ENCODE measurements around the gene EIF4G1.

EIF4G1 gene

GRCh38 chr3:184311633-184312032 lies 2.8 kb upstream of the EIF4G1 start:
- Histone ChIP-seq H3K4me1 (ENCODE audit: insufficient read depth, low read length) (no peaks in the 10 kb centered on the region), H3K9me3 (ENCODE audit: insufficient read depth, low read depth, low read length) (no peaks in the 10 kb centered on the region), H3K36me3 (ENCODE audit: insufficient read depth, low read depth, low read length) (peaks cover 33% of the 10 kb centered on the region), H3K27ac (ENCODE audit: low read length) (no peak overlapping the region), H3K4me3 (ENCODE audit: low read length) (no peak overlapping the region), H3K9ac (ENCODE audit: low read depth, low read length) (no peak overlapping the region), H3K27me3 (ENCODE audit: insufficient read depth, low read length) (no peaks in the 10 kb centered on the region)

- Histone ChIP-seq H3K36me3 (ENCODE audit: insufficient read depth, low read depth, low read length) (peaks cover 38% of the 10 kb centered on the region), H3K9ac (ENCODE audit: low read depth, low read length) (peak overlapping the region; percentile 94)
These were observed 515 bp downstream of the EIF4G1 start for GRCh38 chr3:184314700-184315542.

GRCh38 chr3:184315543-184315867 lies 1.1 kb downstream of the EIF4G1 start:
- Histone ChIP-seq H3K27me3 (ENCODE audit: insufficient read depth, low read length) (no peaks in the 10 kb centered on the region), H3K9me3 (ENCODE audit: insufficient read depth, low read depth, low read length) (no peaks in the 10 kb centered on the region), H3K36me3 (ENCODE audit: insufficient read depth, low read depth, low read length) (peaks cover 44% of the 10 kb centered on the region), H3K27ac (ENCODE audit: low read length) (peak overlapping the region; percentile 84), H3K9ac (ENCODE audit: low read depth, low read length) (peak overlapping the region; percentile 94), H3K4me1 (ENCODE audit: insufficient read depth, low read length) (no peaks in the 10 kb centered on the region), H3K4me3 (ENCODE audit: low read length) (peak overlapping the region; percentile 97)

More at GRCh38 chr3:184314700-184315542, 515 bp downstream of the EIF4G1 start:
- Histone ChIP-seq H3K27ac (ENCODE audit: low read length) (peak overlapping the region; percentile 84), H3K4me3 (ENCODE audit: low read length) (peak overlapping the region; percentile 97), H3K9me3 (ENCODE audit: insufficient read depth, low read depth, low read length) (no peaks in the 10 kb centered on the region), H3K27me3 (ENCODE audit: insufficient read depth, low read length) (no peaks in the 10 kb centered on the region), H3K4me1 (ENCODE audit: insufficient read depth, low read length) (no peaks in the 10 kb centered on the region)

- Histone ChIP-seq H3K36me3 (ENCODE audit: insufficient read depth, low read depth, low read length) (peaks cover 49% of the 10 kb centered on the region), H3K4me1 (ENCODE audit: insufficient read depth, low read length) (no peaks in the 10 kb centered on the region)
These were observed 1.7 kb downstream of the EIF4G1 start for GRCh38 chr3:184315871-184316661.

DNA sequence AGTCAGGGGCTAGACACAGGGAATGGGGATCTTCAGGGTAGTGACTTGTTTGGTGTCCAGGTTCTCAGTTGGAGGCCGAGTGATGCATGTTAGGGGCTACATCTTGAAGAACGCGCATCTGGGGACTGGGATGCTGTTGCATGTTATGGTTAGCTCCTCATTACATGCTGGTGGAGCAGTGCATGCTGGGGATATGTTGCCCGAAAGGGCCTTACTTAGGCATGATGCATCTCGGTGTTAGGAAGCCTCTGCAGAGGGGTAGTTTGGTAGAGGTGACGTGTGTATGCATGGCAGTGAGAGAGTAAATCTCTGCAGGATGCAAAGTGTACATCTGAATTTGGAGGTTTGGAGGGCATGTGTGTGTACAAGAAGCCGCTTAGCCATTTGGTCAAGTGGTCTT lies 2.4 kb downstream of the EIF4G1 start:
- H3K9me3 ChIP-seq (ENCODE audit: insufficient read depth, low read depth, low read length) = no peaks in the 10 kb centered on the region
- peaks cover 57% of the 10 kb centered on the region for H3K36me3 ChIP-seq (ENCODE audit: insufficient read depth, low read depth, low read length)
- H3K4me3 ChIP-seq (ENCODE audit: low read length) = peak overlapping the region; percentile 97; the same call in 1 of the 2 replicates
- H3K27me3 ChIP-seq (ENCODE audit: insufficient read depth, low read length) = no peaks in the 10 kb centered on the region
- peak overlapping the region; percentile 94; the same call in 1 of the 2 replicates for H3K9ac ChIP-seq (ENCODE audit: low read depth, low read length)
- H3K27ac ChIP-seq (ENCODE audit: low read length) = no peak overlapping the region
- no peaks in the 10 kb centered on the region for H3K4me1 ChIP-seq (ENCODE audit: insufficient read depth, low read length)

More at GRCh38 chr3:184315871-184316661, 1.7 kb downstream of the EIF4G1 start:
- Histone ChIP-seq H3K9me3 (ENCODE audit: insufficient read depth, low read depth, low read length) (no peaks in the 10 kb centered on the region), H3K4me3 (ENCODE audit: low read length) (peak overlapping the region; percentile 97), H3K27me3 (ENCODE audit: insufficient read depth, low read length) (no peaks in the 10 kb centered on the region), H3K27ac (ENCODE audit: low read length) (no peak overlapping the region), H3K9ac (ENCODE audit: low read depth, low read length) (peak overlapping the region; percentile 94; the same call in 1 of the 2 replicates)

DNA sequence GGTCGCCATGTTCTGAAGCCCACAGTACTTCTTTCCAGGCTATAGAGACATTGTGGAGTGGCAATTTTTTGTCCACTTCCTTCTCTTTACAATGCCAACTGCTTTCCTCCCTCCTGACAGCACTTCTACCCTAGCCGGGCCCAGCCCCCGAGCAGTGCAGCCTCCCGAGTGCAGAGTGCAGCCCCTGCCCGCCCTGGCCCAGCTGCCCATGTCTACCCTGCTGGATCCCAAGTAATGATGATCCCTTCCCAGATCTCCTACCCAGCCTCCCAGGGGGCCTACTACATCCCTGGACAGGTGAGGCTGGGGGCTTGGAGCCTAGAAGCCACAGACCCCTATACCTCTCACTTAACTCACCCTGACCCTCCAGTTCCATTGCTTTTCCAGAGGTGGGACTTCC lies 2.8 kb downstream of the EIF4G1 start:
- Histone ChIP-seq H3K4me1 (ENCODE audit: insufficient read depth, low read length) (no peaks in the 10 kb centered on the region), H3K36me3 (ENCODE audit: insufficient read depth, low read depth, low read length) (peaks cover 61% of the 10 kb centered on the region), H3K27ac (ENCODE audit: low read length) (no peak overlapping the region), H3K9ac (ENCODE audit: low read depth, low read length) (peak overlapping the region; percentile 94; the same call in 1 of the 2 replicates), H3K9me3 (ENCODE audit: insufficient read depth, low read depth, low read length) (no peaks in the 10 kb centered on the region), H3K4me3 (ENCODE audit: low read length) (0 out of 2 replicates have a peak overlapping the region, but pooled peaks have one; percentile 97), H3K27me3 (ENCODE audit: insufficient read depth, low read length) (no peaks in the 10 kb centered on the region)

GRCh38 chr3:184320104-184320445 lies 5.7 kb downstream of the EIF4G1 start:
- no peak overlapping the region for H3K27ac ChIP-seq (ENCODE audit: low read length)
- no peak overlapping the region for H3K4me3 ChIP-seq (ENCODE audit: low read length)
- H3K4me1 ChIP-seq (ENCODE audit: insufficient read depth, low read length) = no peaks in the 10 kb centered on the region
- H3K36me3 ChIP-seq (ENCODE audit: insufficient read depth, low read depth, low read length) = peaks cover 89% of the 10 kb centered on the region
- H3K9ac ChIP-seq (ENCODE audit: low read depth, low read length) = no peak overlapping the region
- no peaks in the 10 kb centered on the region for H3K9me3 ChIP-seq (ENCODE audit: insufficient read depth, low read depth, low read length)
- no peaks in the 10 kb centered on the region for H3K27me3 ChIP-seq (ENCODE audit: insufficient read depth, low read length)

DNA sequence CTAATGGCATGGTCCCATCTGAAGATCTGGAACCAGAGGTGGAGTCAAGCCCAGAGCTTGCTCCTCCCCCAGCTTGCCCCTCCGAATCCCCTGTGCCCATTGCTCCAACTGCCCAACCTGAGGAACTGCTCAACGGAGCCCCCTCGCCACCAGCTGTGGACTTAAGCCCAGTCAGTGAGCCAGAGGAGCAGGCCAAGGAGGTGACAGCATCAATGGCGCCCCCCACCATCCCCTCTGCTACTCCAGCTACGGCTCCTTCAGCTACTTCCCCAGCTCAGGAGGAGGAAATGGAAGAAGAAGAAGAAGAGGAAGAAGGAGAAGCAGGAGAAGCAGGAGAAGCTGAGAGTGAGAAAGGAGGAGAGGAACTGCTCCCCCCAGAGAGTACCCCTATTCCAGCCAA lies 7.3 kb downstream of the EIF4G1 start:
- H3K36me3 ChIP-seq (ENCODE audit: insufficient read depth, low read depth, low read length) = peaks cover 98% of the 10 kb centered on the region
- no peaks in the 10 kb centered on the region for H3K4me1 ChIP-seq (ENCODE audit: insufficient read depth, low read length)
- H3K27me3 ChIP-seq (ENCODE audit: insufficient read depth, low read length) = no peaks in the 10 kb centered on the region
- no peak overlapping the region for H3K27ac ChIP-seq (ENCODE audit: low read length)
- no peaks in the 10 kb centered on the region for H3K9me3 ChIP-seq (ENCODE audit: insufficient read depth, low read depth, low read length)
- H3K4me3 ChIP-seq (ENCODE audit: low read length) = no peak overlapping the region
- H3K9ac ChIP-seq (ENCODE audit: low read depth, low read length) = no peak overlapping the region

DNA sequence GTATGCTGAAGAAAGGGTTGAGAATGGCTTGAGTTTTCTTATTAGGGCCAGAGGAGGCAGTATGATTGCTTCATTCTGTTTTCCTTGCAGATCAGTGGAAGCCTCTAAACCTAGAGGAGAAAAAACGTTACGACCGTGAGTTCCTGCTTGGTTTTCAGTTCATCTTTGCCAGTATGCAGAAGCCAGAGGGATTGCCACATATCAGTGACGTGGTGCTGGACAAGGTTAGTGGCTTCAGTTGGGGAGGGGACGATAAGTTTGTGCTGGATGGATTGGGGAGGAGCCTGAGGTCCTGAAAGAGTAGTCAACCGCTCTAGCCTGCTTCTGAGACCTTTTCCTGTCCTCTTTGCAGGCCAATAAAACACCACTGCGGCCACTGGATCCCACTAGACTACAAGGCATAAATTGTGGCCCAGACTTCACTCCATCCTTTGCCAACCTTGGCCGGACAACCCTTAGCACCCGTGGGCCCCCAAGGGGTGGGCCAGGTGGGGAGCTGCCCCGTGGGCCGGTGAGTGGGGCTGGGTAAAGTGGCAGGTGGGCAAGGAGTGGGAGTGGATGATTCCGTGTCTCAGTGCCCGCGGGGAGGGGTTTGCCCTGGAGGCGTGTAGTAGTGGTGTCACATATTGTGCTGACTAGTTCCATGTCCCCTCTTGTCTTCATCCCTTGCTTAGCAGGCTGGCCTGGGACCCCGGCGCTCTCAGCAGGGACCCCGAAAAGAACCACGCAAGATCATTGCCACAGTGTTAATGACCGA lies 8.5 kb downstream of the EIF4G1 start:
- H3K36me3 ChIP-seq (ENCODE audit: insufficient read depth, low read depth, low read length) = peaks cover 98% of the 10 kb centered on the region
- H3K9ac ChIP-seq (ENCODE audit: low read depth, low read length) = no peak overlapping the region
- H3K27ac ChIP-seq (ENCODE audit: low read length) = no peak overlapping the region
- no peaks in the 10 kb centered on the region for H3K4me1 ChIP-seq (ENCODE audit: insufficient read depth, low read length)
- H3K9me3 ChIP-seq (ENCODE audit: insufficient read depth, low read depth, low read length) = no peaks in the 10 kb centered on the region
- H3K27me3 ChIP-seq (ENCODE audit: insufficient read depth, low read length) = no peaks in the 10 kb centered on the region
- no peak overlapping the region for H3K4me3 ChIP-seq (ENCODE audit: low read length)

- no peak overlapping the region for H3K9ac ChIP-seq (ENCODE audit: low read depth, low read length)
- H3K4me1 ChIP-seq (ENCODE audit: insufficient read depth, low read length) = no peaks in the 10 kb centered on the region
- peaks cover 99% of the 10 kb centered on the region for H3K36me3 ChIP-seq (ENCODE audit: insufficient read depth, low read depth, low read length)
- H3K4me3 ChIP-seq (ENCODE audit: low read length) = no peak overlapping the region
- no peaks in the 10 kb centered on the region for H3K27me3 ChIP-seq (ENCODE audit: insufficient read depth, low read length)
- no peaks in the 10 kb centered on the region for H3K9me3 ChIP-seq (ENCODE audit: insufficient read depth, low read depth, low read length)
- H3K27ac ChIP-seq (ENCODE audit: low read length) = no peak overlapping the region
These were observed 9.3 kb downstream of the EIF4G1 start for GRCh38 chr3:184323696-184324095.

GRCh38 chr3:184325269-184325668 lies 10.9 kb downstream of the EIF4G1 start:
- Histone ChIP-seq H3K27ac (ENCODE audit: low read length) (no peak overlapping the region), H3K9me3 (ENCODE audit: insufficient read depth, low read depth, low read length) (no peaks in the 10 kb centered on the region), H3K9ac (ENCODE audit: low read depth, low read length) (no peak overlapping the region), H3K36me3 (ENCODE audit: insufficient read depth, low read depth, low read length) (peaks cover 100% of the 10 kb centered on the region), H3K4me1 (ENCODE audit: insufficient read depth, low read length) (no peaks in the 10 kb centered on the region), H3K4me3 (ENCODE audit: low read length) (no peak overlapping the region), H3K27me3 (ENCODE audit: insufficient read depth, low read length) (no peaks in the 10 kb centered on the region)
